Activated CD8-positive, alpha-beta T cell treated with anti-CD3 and anti-CD28 coated beads for 36 hours (primary cell): Measurements from ENCODE around the gene WDR77. TPM values are rescaled to one million over a fixed set of nuclear protein-coding genes. Genes with fewer than 3 reads are reported as not detected.

ENCODE experiments used
- ATAC-seq: fragments of 200-7000 bp; cut with Tn5 transposase; one replicate; pipeline ENCODE4 v1.10.0; 2021; ENCODE audit warnings: mild to moderate bottlenecking, moderate library complexity
- CTCF ChIA-PET: fragments of 350-600 bp; sonication (Branson Sonifier 250); formaldehyde crosslinking; loops from one replicate; lab custom pipeline; 2021; ENCODE audit warnings: antibody characterized with exemption; lab: Charles Lee
- POLR2A ChIA-PET: fragments of 350-600 bp; sonication (Branson Sonifier 250); formaldehyde crosslinking; loops from one replicate; lab custom pipeline; 2021; ENCODE audit warnings: antibody characterized with exemption; lab: Charles Lee
- DNase-seq: peaks from one replicate; pipeline ENCODE4 v3.0.0-alpha.2; 2020
- H3K27ac Mint-ChIP-seq: one replicate; pipeline ENCODE4 v1.8.0; 2021; ENCODE audit warnings: mild to moderate bottlenecking, mixed read lengths
- H3K27me3 Mint-ChIP-seq: one replicate; pipeline ENCODE4 v1.8.0; 2021; ENCODE audit warnings: mixed read lengths
- H3K36me3 Mint-ChIP-seq: one replicate; pipeline ENCODE4 v1.8.0; 2021; ENCODE audit warnings: low read depth, mixed read lengths
- H3K4me1 Mint-ChIP-seq: one replicate; pipeline ENCODE4 v1.8.0; 2021; ENCODE audit warnings: low read depth, mixed read lengths
- H3K4me3 Mint-ChIP-seq: one replicate; pipeline ENCODE4 v1.8.0; 2021; ENCODE audit warnings: mild to moderate bottlenecking, moderate library complexity, mixed read lengths
- H3K9me3 Mint-ChIP-seq: one replicate; pipeline ENCODE4 v1.8.0; 2021; ENCODE audit warnings: mixed read lengths
- intact Hi-C: fragments of 100-400 bp; cut with micrococcal nuclease; formaldehyde crosslinking; loops from one replicate; pipeline ENCODE4 v1.10.0; 2022
- total RNA-seq, 2 experiments: library from RNA; stranded (reverse); gene quantifications; one replicate each; pipeline ENCODE4 v1.2.3, GENCODE V29; 2021
- TF ChIP-seq, protein P1 (sequence below): fragments of 200-600 bp; IDR thresholded peaks from one replicate; pipeline ENCODE4 v1.8.0; 2022; ENCODE audit warnings: antibody characterized with exemption, mild to moderate bottlenecking

Gene WDR77
- total RNA-seq, 2 experiments from 2014 or later = 54.0 to 54.6 TPM

DNA sequence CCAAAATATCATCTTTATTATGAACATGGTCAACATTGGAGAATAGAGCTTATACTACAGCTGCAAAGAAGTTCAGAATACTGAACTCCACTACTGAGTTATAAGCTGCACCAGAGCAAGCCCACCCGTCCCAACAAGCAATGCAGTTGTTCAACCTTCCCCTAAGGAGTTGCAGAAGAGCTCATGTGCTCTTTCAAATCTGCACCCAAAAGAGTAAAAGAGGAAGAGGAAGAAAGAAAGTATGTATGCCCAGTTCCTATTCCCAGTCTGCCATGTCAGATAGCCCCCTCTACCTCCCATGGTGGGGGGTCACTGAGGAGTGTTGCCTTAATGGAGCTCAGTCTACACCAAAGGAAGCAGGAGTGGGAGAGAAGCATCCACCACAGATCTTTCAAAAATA lies 31.6 kb upstream of the WDR77 start:
- Mint-ChIP-seq H3K36me3 (peaks cover 12% of the 10 kb centered on the region), H3K4me1 (peaks cover 38% of the 10 kb centered on the region), H3K9me3 (no peaks in the 10 kb centered on the region), H3K27ac (no peak overlapping the region), H3K27me3 (no peaks in the 10 kb centered on the region), H3K4me3 (no peak overlapping the region)
- ChIA-PET CTCF (interaction anchor here (0.7 to 9.9 kb wide), 8 partner anchors 10 to 270 kb away, joined by 3 to 99 read pairs (median 3); no protein-coding TSS in a partner anchor), POLR2A (no interaction called here)
- intact Hi-C loops = no loop called here
- ATAC-seq = no peak
- TF ChIP-seq, protein P1, sequence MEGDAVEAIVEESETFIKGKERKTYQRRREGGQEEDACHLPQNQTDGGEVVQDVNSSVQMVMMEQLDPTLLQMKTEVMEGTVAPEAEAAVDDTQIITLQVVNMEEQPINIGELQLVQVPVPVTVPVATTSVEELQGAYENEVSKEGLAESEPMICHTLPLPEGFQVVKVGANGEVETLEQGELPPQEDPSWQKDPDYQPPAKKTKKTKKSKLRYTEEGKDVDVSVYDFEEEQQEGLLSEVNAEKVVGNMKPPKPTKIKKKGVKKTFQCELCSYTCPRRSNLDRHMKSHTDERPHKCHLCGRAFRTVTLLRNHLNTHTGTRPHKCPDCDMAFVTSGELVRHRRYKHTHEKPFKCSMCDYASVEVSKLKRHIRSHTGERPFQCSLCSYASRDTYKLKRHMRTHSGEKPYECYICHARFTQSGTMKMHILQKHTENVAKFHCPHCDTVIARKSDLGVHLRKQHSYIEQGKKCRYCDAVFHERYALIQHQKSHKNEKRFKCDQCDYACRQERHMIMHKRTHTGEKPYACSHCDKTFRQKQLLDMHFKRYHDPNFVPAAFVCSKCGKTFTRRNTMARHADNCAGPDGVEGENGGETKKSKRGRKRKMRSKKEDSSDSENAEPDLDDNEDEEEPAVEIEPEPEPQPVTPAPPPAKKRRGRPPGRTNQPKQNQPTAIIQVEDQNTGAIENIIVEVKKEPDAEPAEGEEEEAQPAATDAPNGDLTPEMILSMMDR = no peak
- DNase-seq = no peak

DNA sequence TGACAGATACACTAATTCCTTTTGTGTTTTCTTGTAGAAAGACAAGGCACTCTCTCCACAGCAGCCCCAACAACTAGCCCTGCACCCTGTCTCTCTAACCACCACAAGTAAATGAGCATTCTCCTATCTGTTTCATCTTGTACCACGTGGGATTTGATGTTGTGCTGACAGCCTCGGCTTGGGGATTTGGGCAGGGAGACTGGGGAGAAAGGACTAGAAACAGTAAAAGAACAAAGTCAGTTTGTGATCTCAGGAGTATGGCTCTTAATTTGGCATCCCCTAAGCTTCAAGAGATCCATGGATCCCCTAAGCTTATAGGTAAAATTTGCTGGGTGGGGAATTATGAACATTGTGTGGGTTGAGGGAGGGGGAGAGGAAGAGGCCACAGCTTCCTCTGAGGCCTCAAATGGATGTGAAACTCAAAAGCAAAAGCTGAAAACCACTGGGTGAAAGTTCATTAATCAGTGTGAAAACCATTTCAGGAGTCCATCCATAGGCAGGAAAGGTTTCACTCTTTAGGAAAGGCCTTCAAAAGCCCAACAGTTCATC lies 27.8 kb upstream of the WDR77 start:
- Mint-ChIP-seq H3K4me1 (peaks cover 58% of the 10 kb centered on the region), H3K4me3 (peak overlapping the region; percentile 48), H3K27me3 (no peaks in the 10 kb centered on the region), H3K9me3 (no peaks in the 10 kb centered on the region), H3K36me3 (peaks cover 19% of the 10 kb centered on the region), H3K27ac (peak overlapping the region; percentile 79)
- intact Hi-C loops = no loop called here
- ChIA-PET CTCF (interaction anchor here (0.8 to 9.9 kb wide), 16 partner anchors 8 to 292 kb away, joined by 3 to 99 read pairs (median 4); partner anchors contain the start of genes ADORA3, DDX20 and TMIGD3), POLR2A (interaction anchor here (0.6 to 2.7 kb wide), 9 partner anchors 13 to 278 kb away, joined by 3 to 8 read pairs (median 3); partner anchors contain the start of gene DDX20)
- ATAC-seq (peak; percentile 70), DNase-seq (peak; percentile 64)
- TF ChIP-seq, protein P1 = no peak

DNA sequence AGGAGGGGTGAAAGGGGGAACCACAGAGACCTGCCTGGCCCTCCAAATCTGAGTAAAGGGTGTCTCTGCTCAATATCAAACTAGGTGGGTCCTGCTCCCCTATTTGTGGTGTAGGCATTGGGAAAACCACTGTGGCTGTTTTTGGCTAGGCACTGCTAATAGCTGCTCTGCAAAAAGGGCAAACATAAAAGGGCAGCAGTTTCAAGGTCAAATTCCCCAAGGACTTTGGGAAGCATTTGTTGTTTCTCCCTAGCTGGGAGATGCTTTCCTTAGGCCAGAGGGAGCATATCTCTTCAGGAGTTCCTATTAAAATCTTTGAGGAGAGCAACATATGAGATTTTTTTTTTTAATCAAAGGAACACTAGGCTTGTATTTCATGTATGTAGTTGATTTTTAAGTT lies 27.2 kb upstream of the WDR77 start:
- H3K36me3 Mint-ChIP-seq = peaks cover 19% of the 10 kb centered on the region
- no peaks in the 10 kb centered on the region for H3K9me3 Mint-ChIP-seq
- no peak for ATAC-seq
- TF ChIP-seq, protein P1 = no peak
- no peaks in the 10 kb centered on the region for H3K27me3 Mint-ChIP-seq
- peak overlapping the region; percentile 79 for H3K27ac Mint-ChIP-seq
- ChIA-PET CTCF (interaction anchor here (0.8 to 9.9 kb wide), 19 partner anchors 9 to 294 kb away, joined by 3 to 99 read pairs (median 4); partner anchors contain the start of genes ADORA3, DDX20 and TMIGD3), POLR2A (interaction anchor here (0.7 to 2.7 kb wide), 13 partner anchors 13 to 279 kb away, joined by 3 to 8 read pairs (median 3); partner anchors contain the start of gene DDX20)
- DNase-seq = no peak
- peaks cover 53% of the 10 kb centered on the region for H3K4me1 Mint-ChIP-seq
- intact Hi-C loops = no loop called here
- peak overlapping the region; percentile 48 for H3K4me3 Mint-ChIP-seq

DNA sequence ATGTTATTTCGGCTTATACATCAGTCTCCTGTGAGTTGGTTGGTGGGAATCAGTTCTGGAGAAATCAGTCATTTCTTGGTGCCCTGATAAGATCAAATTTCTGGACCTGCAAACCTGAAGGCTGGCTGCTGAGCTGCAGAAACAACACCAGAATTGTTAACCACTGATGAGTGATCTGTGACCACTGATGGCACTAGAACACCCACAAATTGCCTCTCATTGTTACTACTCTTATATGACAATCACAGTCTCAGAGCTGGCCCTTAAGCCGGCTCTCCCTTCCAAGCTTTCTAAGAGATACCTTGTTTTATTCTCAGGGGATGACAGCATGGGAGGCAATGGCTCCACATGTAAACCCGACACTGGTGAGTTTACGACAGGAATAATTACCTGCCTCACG lies 26.6 kb upstream of the WDR77 start:
- Mint-ChIP-seq H3K4me1 (peaks cover 53% of the 10 kb centered on the region), H3K27me3 (no peaks in the 10 kb centered on the region), H3K27ac (peak overlapping the region; percentile 79), H3K4me3 (peak overlapping the region; percentile 48), H3K9me3 (no peaks in the 10 kb centered on the region), H3K36me3 (peaks cover 19% of the 10 kb centered on the region)
- DNase-seq (peak; percentile 71), ATAC-seq (peak; percentile 62)
- POLR2A ChIA-PET = interaction anchor here (0.7 to 2.7 kb wide), 13 partner anchors 13 to 279 kb away, joined by 3 to 8 read pairs (median 3); partner anchors contain the start of gene DDX20
- intact Hi-C loops = no loop called here
- CTCF ChIA-PET = interaction anchor here (0.9 to 9.9 kb wide), 16 partner anchors 13 to 294 kb away, joined by 3 to 99 read pairs (median 4); partner anchors contain the start of gene DDX20
- TF ChIP-seq, protein P1 = no peak

DNA sequence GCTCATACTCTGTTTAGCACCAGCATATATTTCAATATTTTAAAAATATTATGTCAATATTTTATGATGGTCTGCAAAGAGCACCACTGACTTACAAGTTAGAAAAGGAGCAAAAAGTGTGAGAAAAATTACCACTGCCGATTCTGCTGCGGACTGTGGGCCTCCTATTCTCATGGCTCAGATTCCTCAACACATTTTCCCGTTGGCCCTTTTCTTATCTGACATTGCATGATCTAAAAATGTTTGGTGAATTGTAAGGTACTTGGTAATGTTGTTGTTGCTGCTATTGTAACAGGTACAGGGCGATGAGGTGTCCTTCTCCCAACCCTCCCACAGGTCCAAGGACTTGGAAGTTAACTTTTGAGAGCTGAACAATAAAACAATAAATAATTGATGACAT lies 25.5 kb upstream of the WDR77 start:
- H3K27ac Mint-ChIP-seq = peak overlapping the region; percentile 92
- ChIA-PET POLR2A (interaction anchor here (0.6 to 2.7 kb wide), 5 partner anchors 22 to 260 kb away, joined by 3 to 8 read pairs (median 3); no protein-coding TSS in a partner anchor), CTCF (interaction anchor here (1.0 to 9.9 kb wide), 7 partner anchors 21 to 277 kb away, joined by 3 to 99 read pairs (median 4); no protein-coding TSS in a partner anchor)
- peak overlapping the region; percentile 68 for H3K4me3 Mint-ChIP-seq
- peaks cover 51% of the 10 kb centered on the region for H3K4me1 Mint-ChIP-seq
- intact Hi-C loops = loop anchor here (5.0 kb wide), 1 partner anchor 33 kb away; no protein-coding TSS in a partner anchor
- no peak for DNase-seq
- TF ChIP-seq, protein P1 = no peak
- ATAC-seq = no peak
- H3K36me3 Mint-ChIP-seq = peaks cover 19% of the 10 kb centered on the region
- no peaks in the 10 kb centered on the region for H3K9me3 Mint-ChIP-seq
- no peaks in the 10 kb centered on the region for H3K27me3 Mint-ChIP-seq
